GM12878 (cell line): Measurements from ENCODE around the gene DMD. TPM values are rescaled to one million over a fixed set of nuclear protein-coding genes. Genes with fewer than 3 reads are reported as not detected.

Experiments
- ATAC-seq: fragments of 200-7000 bp; cut with Tn5 transposase; 3 replicates; pipeline ENCODE4 v1.9.1; 2020; ENCODE audit warnings: mild to moderate bottlenecking, moderate library complexity
- BruUV-seq: library from RNA; stranded (reverse); fragments of 400-500 nt; replicated peaks from 2 replicates; lab custom pipeline; 2021; lab: Mats Ljungman, UMichigan
- CTCF ChIA-PET: fragments of 300-600 bp; sonication (Branson Sonifier 250); formaldehyde crosslinking; extraction: SDS; loops from one replicate; lab custom pipeline; 2021; ENCODE audit warnings: inconsistent platforms; lab: Yijun Ruan, JAX
- POLR2A ChIA-PET: fragments of 350-600 bp; formaldehyde crosslinking; extraction: SDS; loops from one replicate; lab custom pipeline; 2021; ENCODE audit warnings: inconsistent platforms; lab: Charles Lee
- RAD21 ChIA-PET: fragments of 300-600 bp; sonication (Branson Sonifier 250); formaldehyde crosslinking; loops from one replicate; lab custom pipeline; 2023; ENCODE audit warnings: antibody characterized with exemption; ENCODE audit not compliant: unreplicated experiment; lab: Charles Lee
- SMC1A ChIA-PET: fragments of 300-600 bp; sonication (Branson Sonifier 250); formaldehyde crosslinking; loops from one replicate; lab custom pipeline; 2023; ENCODE audit not compliant: unreplicated experiment, uncharacterized antibody; lab: Charles Lee
- DNase-seq: peaks from one replicate; pipeline ENCODE4 v3.0.0-alpha.2; 2011; ENCODE audit warnings: low read depth, low spot score
- FAIRE-seq: peaks from 3 replicates; lab custom pipeline; 2011; peaks lifted over from hg19 to GRCh38; lab: Jason Lieb, UNC
- H2AFZ ChIP-seq: 2 replicates; pipeline ENCODE4 v1.6.0; 2011; ENCODE audit warnings: low read depth, low read length, control low read depth; ENCODE audit not compliant: control insufficient read depth
- H3K27ac ChIP-seq: 2 replicates; pipeline ENCODE4 v1.5.1; 2011; ENCODE audit warnings: control low read depth; ENCODE audit not compliant: control insufficient read depth, insufficient read depth
- H3K27me3 ChIP-seq, 2 experiments: replicated peaks in 1 of 2; 2 replicates each; pipeline versions ENCODE4 v1.6.0 to v1.6.1; 2011; ENCODE audit warnings: low read length in 1 of 2; ENCODE audit not compliant: control insufficient read depth in 2 of 2, insufficient read depth in 2 of 2
- H3K36me3 ChIP-seq, 2 experiments: 2 replicates each; pipeline ENCODE4 v1.5.1; 2011; ENCODE audit warnings: low read length in 1 of 2; ENCODE audit not compliant: control insufficient read depth in 2 of 2, insufficient read depth in 2 of 2
- H3K4me1 ChIP-seq: 2 replicates; pipeline ENCODE4 v1.6.1; 2011; ENCODE audit warnings: mild to moderate bottlenecking, low read length, moderate library complexity, mixed read lengths; ENCODE audit not compliant: control insufficient read depth, insufficient read depth
- H3K4me2 ChIP-seq: 2 replicates; pipeline ENCODE4 v1.6.0; 2011; ENCODE audit warnings: control low read depth; ENCODE audit not compliant: control insufficient read depth, insufficient read depth
- H3K4me3 ChIP-seq: fragments of 200-600 bp; sonication (generic); 2 replicates; pipeline ENCODE4 v1.5.1; 2016
- H3K79me2 ChIP-seq: 2 replicates; pipeline ENCODE4 v1.6.0; 2011; ENCODE audit warnings: low read length; ENCODE audit not compliant: control insufficient read depth, insufficient read depth
- H3K9ac ChIP-seq: 2 replicates; pipeline ENCODE4 v1.8.0; 2011; ENCODE audit warnings: low read length, control low read depth, mixed read lengths; ENCODE audit not compliant: control insufficient read depth, insufficient read depth
- H3K9me3 ChIP-seq: replicated peaks from 3 replicates; pipeline ENCODE4 v1.5.1; 2011; ENCODE audit warnings: mild to moderate bottlenecking, low read length; ENCODE audit not compliant: control insufficient read depth, insufficient read depth
- H4K20me1 ChIP-seq: 2 replicates; pipeline ENCODE4 v1.6.0; 2011; ENCODE audit not compliant: control insufficient read depth, insufficient read depth
- BACH1 ChIP-seq: fragments of 450-650 bp; IDR thresholded peaks from 2 replicates; pipeline ENCODE4 v1.6.1; 2017; ENCODE audit warnings: mild to moderate bottlenecking, borderline replicate concordance
- CHD1 ChIP-seq: IDR thresholded peaks from 2 replicates; pipeline ENCODE4 v1.6.1; 2012; ENCODE audit warnings: low read depth, low read length, improper control_type of control experiment
- CREB1 ChIP-seq: IDR thresholded peaks from 2 replicates; pipeline ENCODE4 v1.6.1; 2012; ENCODE audit warnings: low read depth, mild to moderate bottlenecking, inconsistent platforms
- EGR1 ChIP-seq, 2 experiments: IDR thresholded peaks; 1 replicate in 1 of 2; 2 replicates in 1 of 2; pipeline ENCODE4 v1.6.1; 2011 to 2012; ENCODE audit warnings: low read depth in 2 of 2, low read length in 2 of 2, borderline replicate concordance in 1 of 2, mild to moderate bottlenecking in 1 of 2, moderate library complexity in 1 of 2
- ELK1 ChIP-seq: IDR thresholded peaks from 2 replicates; pipeline ENCODE4 v1.6.1; 2012; ENCODE audit warnings: low read depth, low read length, improper control_type of control experiment
- EP300 ChIP-seq, 2 experiments: fragments of 150-350 bp in 1 of 2; IDR thresholded peaks; 2 replicates each; pipeline ENCODE4 v1.6.1; 2011 to 2012; ENCODE audit warnings: low read depth in 2 of 2, low read length in 2 of 2, borderline replicate concordance in 1 of 2, improper control_type of control experiment in 1 of 2, inconsistent platforms in 1 of 2; ENCODE audit not compliant: control insufficient read depth in 1 of 2
- NR2C1 ChIP-seq: fragments of 450-650 bp; IDR thresholded peaks from 2 replicates; pipeline ENCODE4 v1.6.1; 2017; ENCODE audit warnings: antibody characterized with exemption, mild to moderate bottlenecking, moderate library complexity
- NR2C2 ChIP-seq: IDR thresholded peaks from 2 replicates; pipeline ENCODE4 v1.6.1; 2011; ENCODE audit warnings: borderline replicate concordance, low read depth; ENCODE audit not compliant: control insufficient read depth, insufficient read length
- PBX3 ChIP-seq: IDR thresholded peaks from 2 replicates; pipeline ENCODE4 v1.6.1; 2011; ENCODE audit warnings: mild to moderate bottlenecking, low read depth, low read length, moderate library complexity; ENCODE audit not compliant: insufficient replicate concordance
- POLR2AphosphoS5 ChIP-seq: IDR thresholded peaks from 2 replicates; pipeline ENCODE4 v1.6.1; 2011; ENCODE audit warnings: mild to moderate bottlenecking, low read length, inconsistent platforms
- RAD51 ChIP-seq: fragments of 450-650 bp; IDR thresholded peaks from 2 replicates; pipeline ENCODE4 v1.6.1; 2016; ENCODE audit warnings: moderate library complexity, mild to moderate bottlenecking, inconsistent platforms
- RELB ChIP-seq: fragments of 450-650 bp; IDR thresholded peaks from 2 replicates; pipeline ENCODE4 v1.6.1; 2017; ENCODE audit warnings: low read depth, mild to moderate bottlenecking, moderate library complexity
- SIN3A ChIP-seq: IDR thresholded peaks from 2 replicates; pipeline ENCODE4 v1.6.1; 2012; ENCODE audit warnings: low read depth, low read length, improper control_type of control experiment
- SPI1 ChIP-seq: IDR thresholded peaks from 2 replicates; pipeline ENCODE4 v1.6.1; 2011; ENCODE audit warnings: low read depth, mild to moderate bottlenecking, low read length, moderate library complexity, borderline replicate concordance; ENCODE audit not compliant: insufficient read depth
- TARDBP ChIP-seq: IDR thresholded peaks from 2 replicates; pipeline ENCODE4 v1.6.1; 2016; ENCODE audit warnings: borderline replicate concordance
- USF1 ChIP-seq: IDR thresholded peaks from 2 replicates; pipeline ENCODE4 v1.6.1; 2011; ENCODE audit warnings: borderline replicate concordance, low read depth, mild to moderate bottlenecking, moderate library complexity, mixed read lengths, low read length; ENCODE audit not compliant: insufficient read depth; ENCODE audit errors: extremely low read length
- ZBED1 ChIP-seq: IDR thresholded peaks from 2 replicates; pipeline ENCODE4 v1.6.1; 2016; ENCODE audit warnings: borderline replicate concordance
- ZNF24 ChIP-seq: fragments of 450-650 bp; IDR thresholded peaks from 2 replicates; pipeline ENCODE4 v1.6.1; 2017; ENCODE audit warnings: antibody characterized with exemption, mild to moderate bottlenecking
- WGBS: methylation state at CpG from one replicate; pipeline ENCODE4 v1.1.6; 2016; ENCODE audit warnings: low lambda C conversion rate; ENCODE audit not compliant: insufficient replicate concordance, insufficient coverage; ENCODE audit errors: missing lambda C conversion rate; 5-methylcytosine and 5-hydroxymethylcytosine counted together
- in situ Hi-C: fragments of 300-500 bp; cut with MboI; formaldehyde crosslinking; loops from 9 replicates; pipeline ENCODE4 v1.14.3; 2018; ENCODE audit warnings: mixed read lengths
- intact Hi-C: fragments of 100-400 bp; cut with micrococcal nuclease; formaldehyde crosslinking; loops from one replicate; pipeline ENCODE4 v1.14.2; 2022; ENCODE audit not compliant: unreplicated experiment
- polyA plus RNA-seq, 11 experiments: library from polyadenylated mRNA; depleted of rRNA in 4 of 11; unstranded in 6 of 11; stranded (reverse) in 5 of 11; fragments of >200 nt; fragmentation: Nextera tagmentation in 4 of 11; fragmentation: Illumina TruSeq in 1 of 11; extraction: Ambion mirVana in 4 of 11; extraction: Trizol in 1 of 11; gene quantifications; 1 replicate in 1 of 11; 2 replicates in 10 of 11; pipeline versions ENCODE4 v1.2.1 to v1.2.3, GENCODE V29; 2011 to 2016; ENCODE audit warnings: inconsistent platforms in 2 of 11, missing spikeins in 2 of 11, low read depth in 1 of 11
- total RNA-seq, 4 experiments: library from RNA; depleted of rRNA in 3 of 4; stranded (reverse); fragments of >200 nt in 3 of 4; fragmentation: Illumina TruSeq in 1 of 4; extraction: Trizol in 1 of 4; gene quantifications; 2 replicates each; pipeline versions ENCODE4 v1.2.1 to v1.2.3, GENCODE V29; 2013 to 2021

Gene DMD
- total and polyA plus RNA-seq, 10 of the 15 experiments (the other 5 are each of a cell fraction or from before 2014, with no cell fraction given): 1.4 to 24.3 (median 4.3) TPM

- H3K9ac ChIP-seq: no peak overlapping the region
- ATAC-seq: no peak
- intact Hi-C loops (no loop called here), in situ Hi-C loops (no loop called here)
- no TSS peak for BruUV-seq
- no peaks in the 10 kb centered on the region for H3K79me2 ChIP-seq
- no peak overlapping the region for H3K4me3 ChIP-seq
- FAIRE-seq: no peak
- POLR2A ChIA-PET: no interaction called here
- SMC1A ChIA-PET: no interaction called here
- no peaks in the 10 kb centered on the region for H4K20me1 ChIP-seq
- no peak for TF ChIP-seq CHD1
- TF ChIP-seq ZBED1: no peak
- TF ChIP-seq PBX3: no peak
- no peak for TF ChIP-seq TARDBP
- TF ChIP-seq NR2C2: no peak
- TF ChIP-seq RELB: no peak
- no peak for TF ChIP-seq ZNF24
- no peak for TF ChIP-seq SPI1
- TF ChIP-seq USF1: no peak
- no peak for TF ChIP-seq EGR1 (IDR thresholded peaks at IDR 0.05; ENCODE audit: borderline replicate concordance in 1 of 2, low read depth in 2 of 2, low read length in 2 of 2)
- no peak for TF ChIP-seq BACH1
- no peak for TF ChIP-seq ELK1
- no peak for TF ChIP-seq SIN3A
- TF ChIP-seq NR2C1: no peak
- no peak for TF ChIP-seq POLR2AphosphoS5
- TF ChIP-seq RAD51: no peak
- no peak for TF ChIP-seq EP300 (IDR thresholded peaks at IDR 0.05; ENCODE audit: borderline replicate concordance in 1 of 2, control insufficient read depth in 1 of 2, low read depth in 2 of 2, low read length in 2 of 2)
- TF ChIP-seq CREB1: no peak
- no peak overlapping the region for H3K4me2 ChIP-seq
- 24% methylated on average over 8 of the region's 8 CpGs for WGBS
- DNase-seq: no peak
- RAD21 ChIA-PET: no interaction called here
- CTCF ChIA-PET: no interaction called here
- no peak overlapping the region for H3K27ac ChIP-seq
- no peaks in the 10 kb centered on the region for H3K9me3 ChIP-seq
- H3K27me3 ChIP-seq: no peaks in the 10 kb centered on the region
- no peak overlapping the region for H2AFZ ChIP-seq
- no peaks in the 10 kb centered on the region for H3K4me1 ChIP-seq
- H3K36me3 ChIP-seq: no peaks in the 10 kb centered on the region
These were observed 12.6 kb downstream of the DMD start for GRCh38 chrX:33198561-33199279.
